Smooth muscle cell (in vitro differentiated cells): Measurements from ENCODE around the gene NSG2. TPM values are rescaled to one million over a fixed set of nuclear protein-coding genes. Genes with fewer than 3 reads are reported as not detected.

Source experiments
- DNase-seq: peaks from one replicate; lab custom pipeline; 2025; ENCODE audit not compliant: unreplicated experiment; lab: John Stamatoyannopoulos, UW
- H2AFZ ChIP-seq: fragments of 200-600 bp; sonication (generic); 2 replicates; pipeline ENCODE4 v1.6.0; 2016; ENCODE audit warnings: antibody characterized with exemption, low read depth, mild to moderate bottlenecking
- H3F3A ChIP-seq: fragments of 200-600 bp; sonication (generic); 2 replicates; pipeline ENCODE4 v1.6.0; 2017; ENCODE audit warnings: antibody characterized with exemption, low read depth
- H3K27ac ChIP-seq: fragments of 200-600 bp; sonication (generic); 2 replicates; pipeline ENCODE4 v1.5.1; 2016; ENCODE audit warnings: low read depth, mild to moderate bottlenecking
- H3K27me3 ChIP-seq: fragments of 200-600 bp; sonication (generic); 2 replicates; pipeline ENCODE4 v1.6.1; 2016; ENCODE audit warnings: low read depth, mild to moderate bottlenecking
- H3K36me3 ChIP-seq: fragments of 200-600 bp; sonication (generic); 2 replicates; pipeline ENCODE4 v1.5.1; 2016; ENCODE audit warnings: low read depth
- H3K4me1 ChIP-seq: fragments of 200-600 bp; sonication (generic); 2 replicates; pipeline ENCODE4 v1.5.1; 2016; ENCODE audit warnings: low read depth
- H3K4me2 ChIP-seq: fragments of 200-600 bp; sonication (generic); 2 replicates; pipeline ENCODE4 v1.6.0; 2016; ENCODE audit warnings: mild to moderate bottlenecking
- H3K4me3 ChIP-seq: fragments of 200-600 bp; sonication (generic); 2 replicates; pipeline ENCODE4 v1.5.1; 2016; ENCODE audit warnings: mild to moderate bottlenecking
- H3K79me2 ChIP-seq: fragments of 200-600 bp; sonication (generic); 2 replicates; pipeline ENCODE4 v1.6.0; 2016; ENCODE audit warnings: low read depth, mild to moderate bottlenecking
- H3K9ac ChIP-seq: fragments of 200-600 bp; sonication (generic); 2 replicates; pipeline ENCODE4 v1.6.0; 2016; ENCODE audit warnings: low read depth
- H3K9me3 ChIP-seq: fragments of 200-600 bp; sonication (generic); replicated peaks from 2 replicates; pipeline ENCODE4 v1.5.1; 2016; ENCODE audit warnings: low read depth
- H4K20me1 ChIP-seq: fragments of 200-600 bp; sonication (generic); 2 replicates; pipeline ENCODE4 v1.6.0; 2016; ENCODE audit warnings: low read depth
- WGBS: methylation state at CpG from one replicate; pipeline ENCODE4 v1.1.7; 2016; ENCODE audit warnings: low lambda C conversion rate; 5-methylcytosine and 5-hydroxymethylcytosine counted together
- polyA plus RNA-seq: library from polyadenylated mRNA; unstranded; fragments of >200 nt; fragmentation: Nextera tagmentation; extraction: Ambion mirVana; gene quantifications from 2 replicates; pipeline ENCODE4 v1.2.1, GENCODE V29; 2016
- total RNA-seq: library from RNA; depleted of rRNA; stranded (reverse); fragments of >200 nt; gene quantifications from 2 replicates; pipeline ENCODE4 v1.2.3, GENCODE V29; 2014
- TF ChIP-seq, protein P1 (sequence below): fragments of 200-600 bp; sonication (generic); IDR thresholded peaks from 2 replicates; pipeline ENCODE4 v1.5.1; 2017; ENCODE audit warnings: borderline replicate concordance, mild to moderate bottlenecking, antibody characterized with exemption; ENCODE audit not compliant: insufficient read depth, poor library complexity, severe bottlenecking

Gene NSG2
- total and polyA plus RNA-seq, 2 experiments from 2014 or later: 0.18 TPM; not detected in 1

DNA sequence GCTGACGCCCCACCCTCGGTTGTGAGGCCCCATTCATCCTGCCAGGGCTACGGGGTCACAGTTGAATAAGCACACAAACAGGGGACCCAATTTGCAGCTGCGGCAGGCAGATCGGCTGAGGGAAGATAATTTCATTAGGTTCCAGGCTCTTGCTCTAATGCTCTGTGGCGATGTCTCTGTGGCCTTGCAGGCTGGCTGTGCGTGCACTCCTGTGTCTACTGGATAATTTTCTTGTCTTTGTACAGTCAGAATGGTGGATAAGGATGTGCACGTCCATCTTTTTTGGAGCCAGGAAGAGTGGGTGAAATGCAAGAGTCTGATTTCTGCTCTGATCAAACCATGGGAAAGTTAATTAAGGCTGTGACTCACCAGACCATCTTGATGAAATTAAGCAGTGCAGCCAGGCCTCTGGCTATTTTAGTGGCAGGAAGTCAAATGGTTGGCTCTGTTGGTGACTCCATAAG lies 39.2 kb downstream of the NSG2 start:
- H3F3A ChIP-seq: no peaks in the 10 kb centered on the region
- WGBS: 87% methylated on average over 8 of the region's 8 CpGs
- TF ChIP-seq, protein P1, sequence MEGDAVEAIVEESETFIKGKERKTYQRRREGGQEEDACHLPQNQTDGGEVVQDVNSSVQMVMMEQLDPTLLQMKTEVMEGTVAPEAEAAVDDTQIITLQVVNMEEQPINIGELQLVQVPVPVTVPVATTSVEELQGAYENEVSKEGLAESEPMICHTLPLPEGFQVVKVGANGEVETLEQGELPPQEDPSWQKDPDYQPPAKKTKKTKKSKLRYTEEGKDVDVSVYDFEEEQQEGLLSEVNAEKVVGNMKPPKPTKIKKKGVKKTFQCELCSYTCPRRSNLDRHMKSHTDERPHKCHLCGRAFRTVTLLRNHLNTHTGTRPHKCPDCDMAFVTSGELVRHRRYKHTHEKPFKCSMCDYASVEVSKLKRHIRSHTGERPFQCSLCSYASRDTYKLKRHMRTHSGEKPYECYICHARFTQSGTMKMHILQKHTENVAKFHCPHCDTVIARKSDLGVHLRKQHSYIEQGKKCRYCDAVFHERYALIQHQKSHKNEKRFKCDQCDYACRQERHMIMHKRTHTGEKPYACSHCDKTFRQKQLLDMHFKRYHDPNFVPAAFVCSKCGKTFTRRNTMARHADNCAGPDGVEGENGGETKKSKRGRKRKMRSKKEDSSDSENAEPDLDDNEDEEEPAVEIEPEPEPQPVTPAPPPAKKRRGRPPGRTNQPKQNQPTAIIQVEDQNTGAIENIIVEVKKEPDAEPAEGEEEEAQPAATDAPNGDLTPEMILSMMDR: no peak
- DNase-seq: no peak
- no peaks in the 10 kb centered on the region for H4K20me1 ChIP-seq
- no peaks in the 10 kb centered on the region for H3K4me1 ChIP-seq
- H3K27ac ChIP-seq: no peak overlapping the region
- no peaks in the 10 kb centered on the region for H3K9me3 ChIP-seq
- no peak overlapping the region for H3K4me3 ChIP-seq
- no peaks in the 10 kb centered on the region for H3K36me3 ChIP-seq
- no peaks in the 10 kb centered on the region for H3K79me2 ChIP-seq
- H3K9ac ChIP-seq: no peak overlapping the region
- H3K4me2 ChIP-seq: no peak overlapping the region
- H2AFZ ChIP-seq: no peak overlapping the region
- peaks cover 12% of the 10 kb centered on the region for H3K27me3 ChIP-seq

DNA sequence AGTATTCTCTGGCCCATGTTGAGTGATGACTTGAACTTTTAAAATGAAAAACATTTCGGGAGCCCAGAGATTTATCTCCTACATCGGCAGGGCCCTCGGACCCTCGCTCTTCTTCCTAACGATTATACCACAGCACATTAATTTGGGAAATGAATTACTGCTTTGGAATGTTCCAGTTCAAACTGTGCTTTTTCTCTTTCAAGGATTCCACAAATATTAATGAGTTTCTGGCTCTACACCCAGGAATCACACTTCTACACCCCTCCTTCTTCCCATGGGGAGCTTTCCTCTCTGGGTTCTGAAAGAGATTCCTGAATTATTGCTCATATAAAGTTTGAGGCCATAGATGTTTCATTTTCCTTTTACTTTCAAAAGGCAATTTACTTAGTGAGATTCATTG lies 41.2 kb downstream of the NSG2 start:
- Histone ChIP-seq H3K4me2 (no peak overlapping the region), H3K36me3 (no peaks in the 10 kb centered on the region), H2AFZ (no peak overlapping the region), H3K4me1 (no peaks in the 10 kb centered on the region), H3K27ac (no peak overlapping the region), H4K20me1 (no peaks in the 10 kb centered on the region), H3K9me3 (no peaks in the 10 kb centered on the region), H3K9ac (no peak overlapping the region), H3K4me3 (no peak overlapping the region), H3K27me3 (peaks cover 12% of the 10 kb centered on the region), H3K79me2 (no peaks in the 10 kb centered on the region), H3F3A (no peaks in the 10 kb centered on the region)
- TF ChIP-seq, protein P1: no peak
- no peak for DNase-seq
- WGBS: 79% methylated on average over 5 of the region's 5 CpGs

DNA sequence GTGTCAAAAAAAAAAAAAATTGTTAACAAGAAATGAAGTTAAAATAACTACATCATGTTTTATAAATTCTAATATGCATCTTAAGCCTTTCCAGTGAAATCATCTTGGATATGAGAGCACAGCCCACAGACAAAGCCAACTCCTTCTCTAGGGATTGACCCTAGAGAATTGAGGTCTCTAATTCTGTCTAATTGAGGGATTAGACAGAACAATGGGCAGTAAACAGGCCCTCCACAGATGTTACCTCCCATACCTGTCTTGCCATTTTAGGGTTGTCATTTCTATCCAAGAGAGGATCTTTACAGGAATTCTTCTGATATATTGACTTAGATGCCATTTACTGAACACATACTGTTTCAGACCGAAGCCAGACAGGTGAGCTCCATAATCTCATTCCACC lies 42.3 kb downstream of the NSG2 start:
- TF ChIP-seq, protein P1: no peak
- Histone ChIP-seq H3K4me2 (no peak overlapping the region), H3K9ac (no peak overlapping the region), H3K79me2 (no peaks in the 10 kb centered on the region), H3F3A (no peaks in the 10 kb centered on the region), H3K27me3 (peaks cover 12% of the 10 kb centered on the region), H3K4me1 (no peaks in the 10 kb centered on the region), H3K27ac (no peak overlapping the region), H2AFZ (no peak overlapping the region), H3K9me3 (no peaks in the 10 kb centered on the region), H3K4me3 (no peak overlapping the region), H4K20me1 (no peaks in the 10 kb centered on the region), H3K36me3 (no peaks in the 10 kb centered on the region)
- 84% methylated on average over 1 of the region's 1 CpG for WGBS
- no peak for DNase-seq

DNA sequence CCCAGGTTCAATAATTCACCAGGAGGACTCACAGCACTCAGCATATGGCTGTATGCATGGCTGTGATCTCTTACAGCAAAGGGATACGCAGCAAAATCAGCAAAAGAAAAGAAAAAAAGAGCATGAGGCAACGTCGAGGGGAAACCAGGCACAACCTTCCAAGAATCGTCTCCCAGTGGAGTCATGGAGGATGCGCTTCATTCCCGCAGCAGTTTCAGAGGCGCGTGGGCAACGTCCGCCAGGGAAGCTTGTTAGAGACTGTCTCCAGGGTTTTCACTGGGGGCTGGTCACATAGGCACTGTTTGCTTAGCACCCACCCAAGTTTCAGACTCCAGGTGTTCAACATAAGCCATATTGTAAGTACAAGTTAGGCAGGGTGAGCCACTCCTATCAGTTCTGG lies 44.6 kb downstream of the NSG2 start:
- Histone ChIP-seq H3K9me3 (no peaks in the 10 kb centered on the region), H3F3A (no peaks in the 10 kb centered on the region), H3K79me2 (no peaks in the 10 kb centered on the region), H3K27me3 (peaks cover 14% of the 10 kb centered on the region), H3K27ac (no peak overlapping the region), H4K20me1 (no peaks in the 10 kb centered on the region), H3K36me3 (no peaks in the 10 kb centered on the region), H3K4me2 (no peak overlapping the region), H3K4me3 (no peak overlapping the region), H3K4me1 (no peaks in the 10 kb centered on the region), H3K9ac (no peak overlapping the region), H2AFZ (no peak overlapping the region)
- DNase-seq: no peak
- TF ChIP-seq, protein P1: no peak
- 95% methylated on average over 10 of the region's 10 CpGs for WGBS
